PFSK-1 (cell line): ENCODE measurements around the gene COX11.

ENCODE experiments used
- FOXP2 ChIP-seq: optimal IDR thresholded peaks from 2 replicates; pipeline ENCODE3; 2011; ENCODE audit warnings: borderline replicate concordance, control low read depth, inconsistent platforms; ENCODE audit not compliant: insufficient read depth; ENCODE audit errors: extremely low read length, extremely low read depth
- POLR2AphosphoS5 ChIP-seq: IDR thresholded peaks from 2 replicates; pipeline ENCODE4 v1.6.1; 2012; ENCODE audit warnings: low read depth, mild to moderate bottlenecking, control low read depth, low read length, moderate library complexity
- REST ChIP-seq, 2 experiments: IDR thresholded peaks; 2 replicates each; pipeline versions ENCODE4 v1.6.1 to v1.8.0; 2011 to 2012; ENCODE audit warnings: low read depth in 2 of 2, low read length in 2 of 2, control low read depth in 1 of 2, inconsistent platforms in 1 of 2, mild to moderate bottlenecking in 1 of 2, moderate library complexity in 1 of 2; ENCODE audit not compliant: insufficient read depth in 1 of 2
- SIN3A ChIP-seq: IDR thresholded peaks from 2 replicates; pipeline ENCODE4 v1.6.1; 2012; ENCODE audit warnings: mild to moderate bottlenecking, low read length, moderate library complexity, borderline replicate concordance; ENCODE audit not compliant: insufficient read depth
- TAF1 ChIP-seq: IDR thresholded peaks from 2 replicates; pipeline ENCODE4 v1.6.1; 2012; ENCODE audit warnings: low read length, control low read depth, borderline replicate concordance; ENCODE audit not compliant: insufficient read depth

The COX11 gene

GRCh38 chr17:54974759-54975158, 6.3 kb upstream of the COX11 start:
- TF ChIP-seq SIN3A (no peak), REST (IDR thresholded peaks at IDR 0.05; ENCODE audit: insufficient read depth in 1 of 2, low read depth in 2 of 2, low read length in 2 of 2) (no peak), FOXP2 (no peak), TAF1 (no peak)

GRCh38 chr17:54972406-54973138, 4.1 kb upstream of the COX11 start:
- no peak for TF ChIP-seq SIN3A
- no peak for TF ChIP-seq FOXP2
- TF ChIP-seq TAF1 = no peak
- TF ChIP-seq POLR2AphosphoS5 = no peak
- no peak for TF ChIP-seq REST (IDR thresholded peaks at IDR 0.05; ENCODE audit: insufficient read depth in 1 of 2, low read depth in 2 of 2, low read length in 2 of 2)

- TF ChIP-seq TAF1 (no peak), FOXP2 (no peak), SIN3A (no peak), REST (IDR thresholded peaks at IDR 0.05; ENCODE audit: insufficient read depth in 1 of 2, low read depth in 2 of 2, low read length in 2 of 2) (no peak), POLR2AphosphoS5 (no peak)
Observed at GRCh38 chr17:54971901-54972300, 3.4 kb upstream of the COX11 start.

GRCh38 chr17:54971147-54971546, 2.7 kb upstream of the COX11 start:
- no peak for TF ChIP-seq POLR2AphosphoS5
- no peak for TF ChIP-seq TAF1

GRCh38 chr17:54969658-54970572, 1.5 kb upstream of the COX11 start:
- TF ChIP-seq FOXP2 = no peak
- TF ChIP-seq TAF1 = no peak
- no peak for TF ChIP-seq SIN3A
- no peak for TF ChIP-seq POLR2AphosphoS5
- no peak for TF ChIP-seq REST (IDR thresholded peaks at IDR 0.05; ENCODE audit: insufficient read depth in 1 of 2, low read depth in 2 of 2, low read length in 2 of 2)
